Stimulated activated naive CD4-positive, alpha-beta T cell treated with Interleukin-2 at 50 U/mL for 16 hours (primary cell): Measurements from ENCODE around the gene PPFIA2.

ENCODE experiments used
- DNase-seq: peaks from one replicate; lab custom pipeline; 2025; lab: John Stamatoyannopoulos, UW

The PPFIA2 gene

DNA sequence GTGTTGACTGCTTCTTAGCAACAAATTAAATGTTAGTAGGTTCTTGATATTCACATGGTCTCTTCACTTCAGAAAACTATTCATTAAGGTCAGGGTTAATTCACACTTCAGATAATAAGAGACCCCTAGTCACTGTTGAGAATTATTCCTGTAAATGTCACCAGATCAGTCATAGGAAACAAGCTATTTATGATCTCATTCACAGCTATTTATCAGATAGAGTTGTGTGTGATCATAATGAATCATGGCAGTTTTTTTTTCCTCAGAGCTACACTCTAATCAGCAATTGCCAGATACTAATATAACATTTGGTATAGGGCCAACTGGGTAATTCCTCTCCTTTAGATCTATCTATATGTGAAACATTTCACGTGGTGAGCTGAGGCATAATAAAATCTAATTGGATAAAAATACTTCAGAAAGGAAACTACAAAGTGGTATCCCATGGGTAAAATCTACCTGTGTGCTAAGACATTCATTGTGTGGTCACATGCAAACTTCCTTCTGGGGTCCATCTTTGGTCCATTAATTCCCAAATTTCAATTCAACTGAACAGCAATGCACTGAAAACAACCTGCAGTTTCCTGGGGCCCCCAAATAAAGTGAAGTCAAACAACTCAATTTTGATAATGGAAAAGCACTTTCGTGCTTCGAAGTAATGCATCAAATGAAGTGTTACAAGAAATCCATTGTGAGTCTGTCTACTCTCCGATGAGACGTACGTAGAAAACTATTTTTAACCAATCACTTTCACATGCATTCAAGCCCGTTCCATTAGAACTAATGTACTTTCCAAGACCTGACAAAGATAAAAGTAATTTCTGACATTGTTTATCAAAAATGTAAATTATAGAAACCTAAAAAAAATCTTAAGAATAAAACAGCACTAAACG, 484.3 kb downstream of the PPFIA2 start:
- no peak for DNase-seq

DNA sequence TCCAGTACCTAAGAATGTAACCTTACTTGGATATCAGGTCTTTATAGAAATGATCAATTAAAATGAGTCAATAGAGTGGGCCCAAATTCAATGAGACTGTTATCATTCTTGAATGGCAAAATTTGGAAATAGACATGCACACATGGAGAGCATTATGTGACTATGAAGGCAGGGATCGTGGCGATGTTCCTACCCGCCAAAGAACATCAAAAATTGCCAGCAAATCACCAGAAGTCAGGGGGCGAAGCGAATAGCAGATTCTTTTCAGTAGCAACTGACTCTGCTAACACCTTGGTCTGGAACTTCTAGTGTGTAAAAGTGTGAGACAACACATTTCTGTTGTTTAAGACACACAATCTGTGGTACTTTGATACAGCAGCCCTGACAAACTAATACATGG, 488.8 kb downstream of the PPFIA2 start:
- no peak for DNase-seq

- no peak for DNase-seq
Observed at GRCh38 chr12:81263072-81263471, 496.1 kb downstream of the PPFIA2 start.

- DNase-seq, result no peak
Observed at GRCh38 chr12:81261508-81262207, 497.5 kb downstream of the PPFIA2 start.

GRCh38 chr12:81259360-81259759, 499.8 kb downstream of the PPFIA2 start:
- no peak for DNase-seq

GRCh38 chr12:81257947-81258551, 501.1 kb downstream of the PPFIA2 start:
- DNase-seq, result no peak

- DNase-seq, result no peak
Observed at GRCh38 chr12:81255947-81256346, 503.2 kb downstream of the PPFIA2 start.

- no peak for DNase-seq
Observed at GRCh38 chr12:81255456-81255855, 503.7 kb downstream of the PPFIA2 start.

DNA sequence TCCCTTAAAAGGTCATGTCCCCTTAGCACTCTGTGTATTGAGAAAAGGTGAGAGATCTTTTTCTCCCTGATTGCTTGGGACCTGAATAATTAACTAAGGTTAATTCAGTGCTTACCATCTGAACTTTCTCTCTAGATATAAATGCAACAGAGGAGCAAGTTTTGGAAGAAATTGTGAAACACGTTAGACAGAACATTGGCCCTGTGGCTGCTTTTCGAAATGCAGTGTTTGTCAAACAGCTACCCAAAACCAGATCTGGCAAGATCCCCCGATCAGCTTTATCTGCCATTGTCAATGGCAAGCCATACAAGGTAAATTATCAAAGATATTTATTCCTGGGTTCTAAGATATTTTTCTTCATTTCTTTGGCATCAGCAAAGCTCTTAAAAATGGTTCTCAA, 505.8 kb downstream of the PPFIA2 start:
- no peak for DNase-seq

- DNase-seq, result no peak
Observed at GRCh38 chr12:81252228-81252627, 506.9 kb downstream of the PPFIA2 start.

DNA sequence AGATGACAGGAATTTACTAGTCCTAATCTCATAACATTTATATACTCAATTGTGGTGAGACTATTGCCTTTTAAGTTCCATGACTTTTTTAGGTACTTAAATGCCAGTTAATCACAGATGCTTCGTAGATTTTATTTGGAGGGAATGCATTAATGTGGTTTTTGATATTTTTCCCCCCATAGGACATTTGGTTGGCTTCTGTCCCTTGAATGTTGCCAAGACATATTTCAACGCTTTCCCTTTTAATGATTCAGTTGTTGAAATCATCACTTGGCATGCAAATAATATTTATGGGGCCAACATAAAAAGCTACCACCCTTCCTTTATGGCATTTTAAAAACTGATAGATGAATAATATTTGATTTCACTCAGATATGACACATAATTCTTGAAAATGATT, 509.2 kb downstream of the PPFIA2 start:
- DNase-seq, result no peak

GRCh38 chr12:81245907-81246570, 513.1 kb downstream of the PPFIA2 start:
- DNase-seq, result no peak

- DNase-seq, result no peak
Observed at GRCh38 chr12:81245458-81245857, 513.7 kb downstream of the PPFIA2 start.

DNA sequence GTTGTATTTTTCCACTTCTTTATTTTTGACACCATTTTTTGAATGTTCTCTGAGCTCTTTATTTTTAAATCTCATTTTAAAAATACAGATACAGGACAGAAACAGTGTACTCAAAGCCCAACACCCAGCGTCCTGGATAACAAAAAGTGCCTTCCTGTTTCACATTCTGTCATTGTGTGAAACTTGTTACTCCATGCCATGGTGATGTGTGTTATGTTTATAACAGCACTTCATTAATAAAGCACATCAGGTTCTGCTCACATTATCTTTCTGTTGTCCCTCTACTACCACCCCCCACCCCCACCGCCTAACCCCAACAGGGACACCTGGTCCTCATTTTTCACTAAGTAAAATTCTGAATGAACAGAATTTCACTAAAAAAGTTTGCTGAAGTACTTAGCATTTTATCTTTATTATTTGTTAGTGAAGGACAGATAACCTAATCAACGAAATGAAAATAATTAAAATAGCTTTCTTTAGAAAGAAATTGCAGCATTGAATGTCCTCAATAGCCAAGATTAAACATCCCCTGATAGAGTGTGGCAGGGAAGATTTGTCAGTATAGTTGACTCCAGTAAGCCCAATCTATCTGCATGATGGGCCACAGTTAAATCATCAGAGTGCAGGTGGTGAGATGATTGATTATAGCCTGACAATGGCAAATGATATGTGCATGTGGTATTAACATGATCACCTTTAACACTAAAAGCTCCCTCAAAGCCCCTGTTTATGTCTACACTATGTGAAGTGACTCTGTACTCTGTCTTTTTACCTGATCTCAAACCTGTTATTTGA, 527.4 kb downstream of the PPFIA2 start:
- no peak for DNase-seq

GRCh38 chr12:81229759-81230158, 529.4 kb downstream of the PPFIA2 start:
- no peak for DNase-seq

DNA sequence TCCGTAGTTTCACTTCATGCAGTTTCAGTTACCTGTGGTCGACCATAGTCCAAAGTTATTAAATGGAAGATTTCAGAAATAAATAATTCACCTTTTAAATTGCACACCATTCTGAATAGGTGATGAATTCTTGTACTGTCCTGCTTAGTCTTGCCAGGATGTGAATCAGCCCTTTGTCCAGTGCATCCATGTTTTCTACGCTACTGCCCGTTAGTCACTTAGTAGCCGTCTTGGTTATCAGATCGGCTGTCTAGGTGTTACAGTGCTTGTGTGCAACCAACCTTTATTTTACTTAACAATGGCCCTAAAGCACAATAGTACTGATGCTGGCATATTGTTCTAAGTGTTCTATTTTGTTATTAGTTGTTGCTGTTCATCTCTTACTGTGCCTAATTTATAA, 534.5 kb downstream of the PPFIA2 start:
- no peak for DNase-seq

DNA sequence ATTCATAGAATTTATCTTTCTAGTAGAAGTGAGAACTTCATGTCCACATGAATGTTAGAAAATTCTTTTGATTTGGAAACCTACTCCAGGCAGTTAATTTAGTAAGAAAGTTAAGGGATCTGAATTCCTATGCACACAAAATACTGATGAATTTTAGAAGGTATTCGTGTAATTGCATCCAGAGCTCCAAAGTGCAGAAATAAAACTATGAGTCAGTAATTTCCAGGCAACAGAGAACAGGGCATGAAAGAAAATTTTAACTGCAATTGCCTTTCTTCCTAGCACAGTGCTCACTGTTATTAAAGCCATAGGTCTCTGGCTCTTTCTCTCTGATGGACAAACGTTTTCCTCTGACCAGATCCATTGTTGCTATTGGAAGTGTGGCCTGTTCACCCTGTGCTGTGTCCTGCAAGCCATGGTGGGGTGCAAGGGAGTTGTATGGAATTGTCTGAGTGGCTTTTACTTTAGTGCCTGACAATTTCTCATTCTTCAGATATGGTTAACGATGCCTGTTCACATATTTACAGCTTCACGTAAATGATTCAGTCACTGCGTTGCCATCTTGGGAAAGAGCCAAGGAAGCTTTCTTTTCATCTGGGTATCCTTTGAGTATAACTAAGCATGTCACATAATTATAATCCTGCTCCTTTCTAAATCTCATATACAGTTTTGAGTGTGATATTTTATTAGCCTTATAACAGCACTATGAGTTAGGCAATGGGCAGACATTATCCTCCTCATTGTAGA, 536.1 kb downstream of the PPFIA2 start:
- DNase-seq, result no peak

- DNase-seq, result no peak
Observed at GRCh38 chr12:81221681-81222080, 537.5 kb downstream of the PPFIA2 start.

DNA sequence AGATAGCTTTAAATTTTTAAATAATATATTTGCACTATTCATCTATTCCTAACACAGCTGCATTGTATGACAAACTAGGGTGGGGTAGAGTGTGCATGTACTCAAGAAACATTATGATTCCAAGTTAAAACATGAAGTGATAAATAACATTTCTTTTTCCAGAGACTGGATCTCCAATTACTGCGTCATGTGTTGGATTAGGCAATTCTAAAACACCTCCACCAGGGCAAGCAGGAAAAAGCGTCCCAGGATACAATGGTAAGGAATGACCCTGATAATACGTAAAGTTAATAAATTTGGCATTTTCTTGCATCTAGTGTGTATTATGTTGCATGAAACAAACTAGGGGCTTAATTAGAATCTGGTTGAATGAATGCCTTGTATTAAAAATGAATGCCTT, 542.4 kb downstream of the PPFIA2 start:
- DNase-seq, result no peak

- DNase-seq, result no peak
Observed at GRCh38 chr12:81212996-81213696, 546.0 kb downstream of the PPFIA2 start.
